GM12875 (cell line): ENCODE results near the gene UAP1L1.

Experiments
- H3K4me3 ChIP-seq: one replicate; pipeline ENCODE4 v1.5.1; 2011; ENCODE audit warnings: low read depth, low read length, control low read depth
- TF ChIP-seq, protein P1 (sequence below): IDR thresholded peaks from 2 replicates; pipeline ENCODE4 v1.5.1; 2011; ENCODE audit warnings: low read depth, mild to moderate bottlenecking, control low read depth, inconsistent platforms, low read length, moderate library complexity, borderline replicate concordance; ENCODE audit not compliant: insufficient read depth

Gene UAP1L1

DNA sequence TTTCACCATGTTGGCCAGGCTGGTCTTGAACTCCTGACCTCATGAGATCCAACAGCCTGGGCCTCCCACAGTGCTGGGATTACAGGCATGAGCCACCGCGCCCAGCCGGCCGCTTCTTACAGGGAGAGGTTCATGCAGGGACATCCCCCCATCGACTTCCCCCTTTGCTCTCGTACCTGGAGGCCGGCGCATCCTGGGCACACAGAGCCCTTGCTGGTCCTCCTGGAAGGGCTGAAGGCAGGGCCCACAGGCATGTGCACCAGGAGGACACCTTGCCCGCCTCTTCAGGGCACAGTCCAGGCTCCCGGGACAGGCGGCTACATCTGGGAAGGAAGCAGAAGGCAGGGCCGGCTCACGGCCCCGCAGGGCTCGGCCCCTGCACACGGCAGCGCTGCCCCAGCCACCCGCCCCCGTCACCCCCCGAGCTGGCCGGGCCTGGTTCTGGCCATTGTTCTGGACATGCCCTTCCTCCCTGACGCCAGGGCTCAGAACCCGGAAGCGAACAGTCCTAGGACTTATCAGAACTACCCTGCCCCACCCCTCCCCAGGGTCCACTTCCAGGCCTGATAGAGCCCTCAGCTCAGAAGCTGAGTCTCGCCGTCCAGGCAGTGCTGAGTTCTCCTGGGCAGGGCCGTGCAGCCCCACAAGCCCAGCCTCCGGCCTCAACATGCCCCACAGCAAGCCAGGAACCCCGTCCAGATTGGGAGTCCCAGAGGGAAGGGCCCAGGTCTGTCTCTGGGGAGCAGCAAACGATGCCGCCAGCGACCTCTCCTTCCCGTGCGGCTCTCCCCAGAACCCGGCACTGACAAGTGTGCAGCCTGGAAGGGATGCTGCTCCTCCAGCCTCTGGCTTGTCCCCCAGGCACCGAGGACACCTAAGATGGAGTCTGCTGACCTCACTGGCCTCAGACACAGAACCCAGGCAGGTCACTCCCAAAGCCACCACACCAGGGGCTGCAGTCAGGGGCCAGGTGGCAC lies 34.3 kb upstream of the UAP1L1 start:
- no peak overlapping the region for H3K4me3 ChIP-seq

DNA sequence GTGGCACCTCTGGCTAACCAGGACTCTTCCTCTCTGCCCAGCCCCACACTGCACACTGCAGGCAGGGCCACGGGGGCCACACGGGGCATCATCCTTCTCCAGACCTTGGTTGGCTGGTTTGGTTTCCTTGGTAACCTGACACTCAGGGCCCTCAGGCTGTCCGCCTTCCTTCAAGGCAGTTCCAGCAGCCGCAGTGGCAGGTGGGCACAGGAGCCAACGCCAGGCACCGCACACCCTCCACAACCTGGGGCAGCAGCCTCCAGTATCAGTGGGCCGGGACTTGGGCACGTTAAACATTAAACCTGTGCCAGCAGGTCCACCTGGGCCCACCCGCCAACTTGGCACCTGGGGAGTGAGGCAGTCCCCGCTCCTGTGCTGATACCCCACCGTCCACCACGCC lies 33.3 kb upstream of the UAP1L1 start:
- H3K4me3 ChIP-seq: no peak overlapping the region
- TF ChIP-seq, protein P1, sequence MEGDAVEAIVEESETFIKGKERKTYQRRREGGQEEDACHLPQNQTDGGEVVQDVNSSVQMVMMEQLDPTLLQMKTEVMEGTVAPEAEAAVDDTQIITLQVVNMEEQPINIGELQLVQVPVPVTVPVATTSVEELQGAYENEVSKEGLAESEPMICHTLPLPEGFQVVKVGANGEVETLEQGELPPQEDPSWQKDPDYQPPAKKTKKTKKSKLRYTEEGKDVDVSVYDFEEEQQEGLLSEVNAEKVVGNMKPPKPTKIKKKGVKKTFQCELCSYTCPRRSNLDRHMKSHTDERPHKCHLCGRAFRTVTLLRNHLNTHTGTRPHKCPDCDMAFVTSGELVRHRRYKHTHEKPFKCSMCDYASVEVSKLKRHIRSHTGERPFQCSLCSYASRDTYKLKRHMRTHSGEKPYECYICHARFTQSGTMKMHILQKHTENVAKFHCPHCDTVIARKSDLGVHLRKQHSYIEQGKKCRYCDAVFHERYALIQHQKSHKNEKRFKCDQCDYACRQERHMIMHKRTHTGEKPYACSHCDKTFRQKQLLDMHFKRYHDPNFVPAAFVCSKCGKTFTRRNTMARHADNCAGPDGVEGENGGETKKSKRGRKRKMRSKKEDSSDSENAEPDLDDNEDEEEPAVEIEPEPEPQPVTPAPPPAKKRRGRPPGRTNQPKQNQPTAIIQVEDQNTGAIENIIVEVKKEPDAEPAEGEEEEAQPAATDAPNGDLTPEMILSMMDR: no peak

More for the DNA sequence above, 34.3 kb upstream of the UAP1L1 start:
- TF ChIP-seq, protein P1: no peak

DNA sequence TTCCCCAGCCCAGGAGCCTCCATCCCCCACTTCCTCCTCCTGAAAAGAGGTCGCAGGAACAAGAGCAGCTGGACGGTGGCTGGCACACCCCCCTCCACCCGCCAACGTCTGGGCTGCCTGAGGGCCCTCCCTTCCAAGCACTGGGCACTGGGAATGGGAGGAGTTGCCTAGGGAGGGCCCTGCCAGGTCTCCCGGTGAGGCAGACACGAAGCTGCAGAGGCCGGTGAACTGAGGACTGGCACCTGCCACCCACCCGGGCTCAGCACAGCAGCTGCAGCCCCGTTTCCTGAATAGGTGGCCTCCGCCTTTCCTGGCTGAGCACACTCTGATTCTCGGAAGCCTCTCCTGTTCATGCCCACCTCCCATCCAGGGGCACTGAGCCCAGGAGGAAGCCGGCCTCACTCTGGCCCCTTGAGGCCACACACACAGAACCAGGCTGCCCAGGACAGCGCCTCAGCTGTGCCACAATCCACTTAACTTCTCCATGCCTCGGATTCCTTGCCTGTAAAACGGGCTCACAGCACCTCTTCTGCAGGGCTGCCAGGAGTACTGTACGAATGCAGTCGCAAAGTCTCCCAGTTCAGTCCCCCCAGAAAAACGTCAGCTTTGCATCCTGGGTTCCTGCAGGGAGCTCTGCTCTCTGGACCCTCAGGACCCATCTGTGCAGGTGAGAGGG lies 32.7 kb upstream of the UAP1L1 start:
- TF ChIP-seq, protein P1: no peak
- H3K4me3 ChIP-seq: no peak overlapping the region

DNA sequence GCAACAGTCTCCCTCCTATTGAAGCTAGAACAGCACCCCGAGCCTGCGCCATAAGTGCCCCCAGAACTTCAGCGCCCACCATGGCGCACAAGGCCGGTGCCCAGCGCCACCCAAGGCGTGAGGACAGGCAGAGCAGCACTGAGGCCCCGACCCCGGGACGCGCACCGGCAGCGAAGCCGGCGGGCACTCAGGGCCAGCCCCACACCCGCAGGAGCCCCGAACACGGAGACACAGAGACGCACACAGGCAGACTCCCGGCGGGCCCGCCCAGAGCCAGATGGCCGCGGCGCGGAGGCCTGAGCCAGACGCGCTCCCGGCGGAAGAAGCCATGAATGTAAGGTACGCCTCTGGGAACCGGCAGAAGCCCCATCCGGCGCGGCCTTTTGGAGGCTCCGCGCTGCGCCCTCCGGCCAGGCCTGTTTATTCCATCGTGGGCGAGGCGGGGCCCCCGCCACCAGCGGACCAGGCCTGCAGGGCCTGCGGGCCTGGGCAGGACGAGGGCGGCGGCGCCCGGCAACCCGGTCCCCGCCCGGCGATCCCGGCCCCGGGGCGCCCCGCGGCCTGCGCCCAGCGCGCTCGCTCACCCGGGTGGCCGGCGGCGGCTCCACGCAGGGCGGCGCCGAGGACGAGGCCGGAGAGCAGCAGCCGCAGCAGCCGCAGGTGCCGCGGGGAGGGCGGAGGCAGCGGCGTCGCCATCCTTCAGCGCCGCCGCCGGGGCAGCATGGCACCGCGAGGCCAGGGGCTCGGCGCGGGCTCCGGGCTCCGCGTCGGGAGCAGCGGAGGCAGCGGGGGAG lies 31.8 kb upstream of the UAP1L1 start:
- no peak overlapping the region for H3K4me3 ChIP-seq
- TF ChIP-seq, protein P1: no peak

DNA sequence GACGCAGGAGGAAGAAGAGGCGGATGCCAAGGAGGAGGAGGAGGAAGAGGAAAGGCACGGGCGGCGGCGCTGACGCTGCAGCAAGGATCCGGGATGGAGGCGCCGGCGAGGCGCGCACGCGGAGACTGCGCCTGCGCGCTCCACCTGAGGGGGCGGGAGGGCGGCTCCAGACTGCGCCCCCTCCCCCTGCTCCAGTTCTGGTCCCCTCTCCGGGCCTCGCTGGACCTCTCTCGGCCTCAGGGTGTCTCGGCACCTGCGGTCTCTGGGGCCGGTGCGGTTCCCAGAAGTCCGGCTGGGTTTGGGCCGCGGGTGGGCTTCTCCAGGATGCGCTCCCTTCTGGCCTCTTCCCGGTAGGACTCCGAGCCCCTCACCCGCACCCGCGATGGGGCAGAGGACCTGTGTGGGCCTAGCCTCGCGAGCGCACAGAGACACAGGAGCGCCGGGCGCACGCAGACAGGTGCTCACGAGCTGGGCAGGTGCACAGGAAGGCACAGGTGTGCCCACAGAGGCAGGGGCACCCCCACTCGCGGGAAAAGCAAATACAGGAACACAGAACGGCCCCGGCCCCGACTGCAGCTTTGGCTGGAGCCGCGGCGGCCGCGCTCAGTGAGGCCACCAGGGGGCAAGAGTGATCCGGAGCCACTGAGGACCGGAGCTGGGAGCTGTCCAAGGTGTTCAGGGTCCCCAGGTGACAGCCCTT lies 31.1 kb upstream of the UAP1L1 start, which contains the start of gene NPDC1:
Gene NPDC1, minus strand, starts transcription at position 90 of the 700 bp plus-strand sequence. CDS start 188 bp downstream, outside the sequence.
- TF ChIP-seq, protein P1: peak; percentile 92
- H3K4me3 ChIP-seq: no peak within 1 kb of the TSS
